GM19463 (cell line): Measurements from ENCODE around the gene DGCR8.
A peak's percentile ranks its signal among the peaks of the same experiment; 100 is the strongest.

Source experiments
- ATAC-seq: cut with Tn5 transposase; IDR thresholded peaks from one replicate; pipeline ENCODE4 v1.9.1; 2021; ENCODE audit warnings: mild to moderate bottlenecking, moderate library complexity; ENCODE audit not compliant: unreplicated experiment

The DGCR8 gene

DNA sequence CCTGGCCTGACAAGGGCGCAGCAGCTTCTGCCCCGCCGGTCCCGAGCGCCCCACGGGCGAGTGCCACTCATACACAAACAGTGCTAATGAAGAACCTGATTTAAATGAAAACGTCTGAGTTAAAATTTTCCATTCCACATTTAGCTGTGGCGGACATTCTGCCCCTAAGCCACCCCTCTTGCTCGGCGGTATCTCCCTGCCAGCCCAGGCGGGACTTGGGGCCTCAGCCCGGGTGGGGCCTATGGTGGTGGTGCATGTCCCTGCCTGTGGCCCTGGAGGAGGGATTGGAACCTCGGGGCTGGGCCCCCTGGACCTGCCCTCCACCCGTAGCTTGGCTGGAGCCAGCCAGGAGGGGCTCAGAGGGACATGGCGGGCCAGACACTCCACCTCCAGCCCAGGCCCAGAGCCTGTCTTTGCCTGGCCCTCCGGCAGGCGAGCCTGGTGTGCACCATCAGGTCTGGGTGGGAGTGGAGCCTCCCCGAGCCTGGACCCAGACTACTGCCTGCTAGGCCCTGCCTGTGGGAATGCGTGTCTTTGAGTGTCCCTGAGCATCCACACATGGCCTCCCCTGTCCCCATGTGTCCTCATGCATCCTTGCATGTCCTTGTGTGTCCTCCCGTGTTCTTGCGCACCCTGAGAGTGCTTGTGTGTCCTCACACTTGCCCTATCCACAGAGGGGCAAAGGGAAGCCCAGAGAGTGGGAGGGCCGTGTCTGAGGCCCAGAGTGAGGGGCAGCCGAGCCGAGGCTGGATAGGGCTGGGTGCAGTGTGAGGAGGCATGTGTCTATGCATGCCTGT, 56.0 kb downstream of the DGCR8 start:
- ATAC-seq: no peak

DNA sequence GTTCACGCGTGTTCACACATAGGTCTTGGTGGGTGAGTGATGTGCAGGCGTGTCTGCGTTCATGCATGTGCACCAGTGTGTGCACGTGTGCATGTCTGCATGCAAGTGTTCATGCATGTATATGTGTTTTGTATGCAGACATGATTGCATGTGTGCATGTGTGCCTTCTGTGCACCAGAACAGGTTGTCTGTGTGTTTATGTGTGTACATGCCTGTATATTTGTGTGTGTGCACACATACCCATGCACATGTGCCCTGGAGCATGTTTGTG, 56.5 kb downstream of the DGCR8 start:
- ATAC-seq: no peak

DNA sequence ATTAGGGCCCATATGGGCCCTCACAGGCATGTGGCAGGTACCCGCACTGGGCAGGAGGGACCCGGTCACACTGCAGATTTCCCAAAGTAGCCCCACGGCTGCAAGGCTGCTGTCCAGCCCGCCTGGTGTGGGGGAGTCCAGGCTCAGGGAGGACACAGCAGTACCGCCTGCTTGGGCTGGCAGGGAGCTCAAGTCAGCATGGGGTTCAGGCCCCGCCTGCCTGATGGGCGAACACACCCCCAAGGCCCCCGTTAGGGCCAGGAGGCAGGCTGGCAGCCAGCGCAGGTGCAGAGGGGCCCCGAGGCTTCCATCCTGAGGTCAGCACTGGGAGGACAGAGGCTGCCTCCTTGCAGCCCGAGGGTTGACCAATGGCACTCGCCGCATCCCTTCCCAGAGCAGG, 57.1 kb downstream of the DGCR8 start:
- ATAC-seq: no peak

DNA sequence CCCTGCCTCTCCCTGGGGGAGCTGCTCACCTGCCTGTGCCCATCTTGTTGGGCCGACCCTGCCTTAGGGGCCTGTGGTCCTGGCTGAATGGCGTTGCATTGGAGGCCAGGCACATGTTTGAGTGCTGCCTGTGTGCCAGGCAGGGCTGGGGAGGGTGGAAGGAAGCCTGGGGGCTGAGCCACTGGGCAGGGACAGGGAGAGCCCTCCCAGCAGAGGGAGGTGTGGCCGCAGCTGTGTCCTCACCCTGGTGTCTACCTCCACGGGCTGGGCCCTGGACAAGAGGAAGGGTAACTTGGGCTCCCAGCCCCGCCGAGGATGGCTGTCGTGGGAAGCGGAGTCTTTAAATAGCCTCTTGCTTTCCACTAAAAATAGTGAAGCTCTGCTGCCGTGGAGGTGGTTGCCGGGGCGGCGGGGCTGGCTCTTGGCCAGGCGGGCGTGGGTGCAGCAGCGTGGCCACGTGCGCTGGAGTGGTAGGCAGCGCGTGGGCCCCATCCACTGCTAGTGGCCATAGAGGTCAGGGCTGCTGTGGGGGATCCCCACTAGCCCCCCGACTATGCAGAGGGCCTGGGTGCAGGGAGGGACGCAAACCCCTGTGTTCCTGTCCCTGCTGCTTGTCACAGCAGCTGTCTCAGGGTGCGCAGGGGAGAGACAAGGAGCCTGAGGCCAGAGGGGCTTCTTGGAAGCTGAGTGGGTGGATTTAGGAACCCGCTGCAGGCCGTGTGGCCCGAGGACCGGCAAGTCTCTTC, 57.8 kb downstream of the DGCR8 start:
- ATAC-seq: no peak

DNA sequence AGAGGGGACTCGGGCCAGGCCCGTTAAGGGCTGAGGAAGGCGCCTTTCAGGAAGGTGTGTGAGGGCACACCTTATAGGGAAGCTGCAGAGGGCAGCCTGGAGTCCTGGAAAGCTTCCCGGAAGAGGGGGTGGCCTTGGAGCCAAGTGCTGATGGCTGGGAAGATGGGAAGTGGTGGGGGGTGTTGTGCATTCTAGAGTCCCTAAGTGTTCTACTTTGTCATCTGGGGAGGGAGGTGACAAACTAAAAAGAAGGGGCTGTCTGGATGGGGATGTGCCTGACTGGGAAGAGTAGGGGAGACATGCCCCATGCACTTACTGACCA, 58.3 kb downstream of the DGCR8 start:
- ATAC-seq: no peak

DNA sequence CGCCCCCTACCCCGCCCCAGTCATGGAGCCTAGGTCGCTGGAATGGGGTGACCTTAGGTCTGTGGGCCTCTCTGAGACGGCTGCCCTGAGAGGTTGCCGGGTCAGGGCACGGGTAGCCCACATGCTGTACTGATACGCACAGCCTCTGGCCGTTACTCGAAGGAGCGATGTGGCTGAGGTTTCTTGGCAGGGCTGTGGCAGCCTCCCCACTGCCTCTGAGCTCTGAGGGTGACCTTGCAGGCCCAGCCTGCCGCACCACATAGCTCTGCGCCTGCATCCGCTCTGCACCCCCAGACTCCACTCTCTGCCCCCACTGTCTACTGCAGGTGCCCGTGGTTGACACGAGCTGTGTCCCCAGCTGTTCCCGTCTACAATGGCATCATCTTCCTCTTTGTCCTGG, 58.8 kb downstream of the DGCR8 start:
- no peak for ATAC-seq

DNA sequence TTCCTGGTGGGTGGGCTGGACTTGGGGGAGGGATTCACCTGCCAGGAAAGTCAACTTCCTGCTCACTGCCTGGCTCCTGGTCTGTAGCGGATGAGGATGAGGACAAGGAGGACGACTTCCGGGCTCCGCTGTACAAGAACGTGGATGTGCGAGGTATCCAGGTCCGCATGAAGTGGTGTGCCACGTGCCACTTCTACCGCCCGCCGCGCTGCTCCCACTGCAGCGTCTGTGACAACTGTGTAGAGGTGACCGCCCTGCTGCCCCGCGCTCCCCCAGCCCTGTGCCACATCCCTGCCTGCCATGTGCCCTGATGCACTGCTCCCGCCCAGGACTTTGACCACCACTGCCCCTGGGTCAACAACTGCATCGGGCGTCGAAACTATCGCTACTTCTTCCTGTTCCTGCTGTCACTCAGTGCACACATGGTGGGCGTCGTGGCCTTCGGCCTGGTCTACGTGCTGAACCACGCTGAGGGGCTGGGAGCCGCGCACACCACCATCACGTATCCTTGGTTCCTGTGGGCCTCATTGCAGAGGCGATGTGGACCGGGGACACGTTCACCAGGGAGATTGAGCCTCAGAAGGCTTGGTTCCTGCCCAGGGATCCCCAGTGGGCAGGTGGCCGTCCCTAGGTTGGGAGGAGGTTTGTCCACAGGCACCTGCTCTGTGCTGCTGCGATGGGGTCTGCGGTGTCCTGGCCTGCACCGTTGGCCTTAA, 59.5 kb downstream of the DGCR8 start:
- no peak for ATAC-seq

DNA sequence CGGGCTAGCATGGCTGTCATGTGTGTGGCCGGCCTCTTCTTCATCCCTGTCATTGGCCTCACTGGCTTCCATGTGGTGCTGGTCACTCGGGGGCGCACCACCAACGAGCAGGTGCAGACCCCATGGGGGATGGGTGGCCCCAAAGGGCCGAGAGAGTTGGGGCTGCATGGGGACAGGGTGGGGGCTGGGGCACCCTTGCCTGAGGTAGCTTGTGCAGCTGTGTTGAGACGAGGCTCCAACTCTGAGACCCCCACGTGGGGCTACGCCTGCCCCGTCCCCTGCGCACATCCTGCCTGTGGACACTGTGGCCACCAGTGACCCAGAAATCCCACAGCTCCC, 60.0 kb downstream of the DGCR8 start:
- no peak for ATAC-seq

DNA sequence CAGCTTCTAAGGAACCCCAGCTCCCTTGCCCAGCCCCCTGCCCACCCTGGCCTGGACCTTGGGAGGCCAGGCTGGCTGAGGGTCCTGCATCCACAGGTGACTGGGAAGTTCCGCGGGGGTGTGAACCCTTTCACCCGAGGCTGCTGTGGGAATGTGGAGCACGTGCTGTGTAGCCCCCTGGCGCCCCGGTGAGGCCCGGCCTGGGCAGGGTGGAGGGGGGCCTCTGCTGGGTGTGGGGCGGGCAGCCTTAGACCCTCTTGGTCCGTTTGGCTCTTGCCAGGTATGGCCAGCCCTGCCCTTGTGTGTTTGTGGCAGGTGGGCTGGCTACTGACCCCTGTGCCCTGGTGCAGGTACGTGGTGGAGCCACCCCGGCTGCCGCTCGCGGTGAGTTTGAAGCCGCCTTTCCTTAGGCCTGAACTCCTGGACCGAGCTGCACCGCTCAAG, 60.5 kb downstream of the DGCR8 start:
- no peak for ATAC-seq

DNA sequence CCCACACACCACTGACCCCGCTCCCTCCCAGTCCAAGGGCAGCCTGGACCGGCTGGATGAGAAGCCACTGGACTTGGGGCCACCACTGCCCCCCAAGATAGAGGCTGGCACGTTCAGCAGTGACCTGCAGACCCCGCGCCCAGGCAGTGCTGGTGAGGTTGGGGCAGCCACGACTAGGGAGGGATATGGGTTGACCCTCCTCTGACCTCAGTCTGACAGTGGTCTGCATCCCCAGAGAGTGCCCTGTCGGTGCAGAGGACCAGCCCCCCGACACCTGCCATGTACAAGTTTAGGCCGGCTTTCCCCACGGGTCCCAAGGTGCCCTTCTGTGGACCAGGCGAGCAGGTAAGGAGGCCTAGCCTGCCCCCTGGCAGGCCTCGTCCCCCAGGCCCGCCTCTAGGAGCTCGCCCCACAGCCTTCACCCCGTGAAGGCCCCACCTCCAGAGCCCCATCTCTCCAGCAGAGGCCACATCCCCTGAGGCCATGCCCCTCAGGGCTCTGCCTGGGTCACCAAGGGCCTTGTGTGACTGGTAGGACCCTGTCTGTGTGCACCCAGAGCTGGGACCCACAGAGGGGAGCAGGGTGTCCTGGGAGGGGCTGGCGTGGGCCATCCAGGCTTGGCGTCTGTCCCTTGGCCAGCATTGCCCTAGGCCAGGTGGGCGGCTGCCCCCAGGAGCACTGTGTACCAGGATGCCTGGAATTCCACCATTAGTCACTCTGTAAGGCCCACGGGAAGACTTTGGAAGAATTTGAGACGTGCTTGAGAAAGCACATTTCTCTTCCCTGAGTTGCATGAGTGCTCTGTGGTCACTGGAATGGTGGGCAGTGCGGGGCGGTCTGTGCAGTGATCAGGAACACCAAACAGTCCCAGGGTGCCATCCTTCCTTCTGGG, 61.4 kb downstream of the DGCR8 start:
- ATAC-seq: no peak

DNA sequence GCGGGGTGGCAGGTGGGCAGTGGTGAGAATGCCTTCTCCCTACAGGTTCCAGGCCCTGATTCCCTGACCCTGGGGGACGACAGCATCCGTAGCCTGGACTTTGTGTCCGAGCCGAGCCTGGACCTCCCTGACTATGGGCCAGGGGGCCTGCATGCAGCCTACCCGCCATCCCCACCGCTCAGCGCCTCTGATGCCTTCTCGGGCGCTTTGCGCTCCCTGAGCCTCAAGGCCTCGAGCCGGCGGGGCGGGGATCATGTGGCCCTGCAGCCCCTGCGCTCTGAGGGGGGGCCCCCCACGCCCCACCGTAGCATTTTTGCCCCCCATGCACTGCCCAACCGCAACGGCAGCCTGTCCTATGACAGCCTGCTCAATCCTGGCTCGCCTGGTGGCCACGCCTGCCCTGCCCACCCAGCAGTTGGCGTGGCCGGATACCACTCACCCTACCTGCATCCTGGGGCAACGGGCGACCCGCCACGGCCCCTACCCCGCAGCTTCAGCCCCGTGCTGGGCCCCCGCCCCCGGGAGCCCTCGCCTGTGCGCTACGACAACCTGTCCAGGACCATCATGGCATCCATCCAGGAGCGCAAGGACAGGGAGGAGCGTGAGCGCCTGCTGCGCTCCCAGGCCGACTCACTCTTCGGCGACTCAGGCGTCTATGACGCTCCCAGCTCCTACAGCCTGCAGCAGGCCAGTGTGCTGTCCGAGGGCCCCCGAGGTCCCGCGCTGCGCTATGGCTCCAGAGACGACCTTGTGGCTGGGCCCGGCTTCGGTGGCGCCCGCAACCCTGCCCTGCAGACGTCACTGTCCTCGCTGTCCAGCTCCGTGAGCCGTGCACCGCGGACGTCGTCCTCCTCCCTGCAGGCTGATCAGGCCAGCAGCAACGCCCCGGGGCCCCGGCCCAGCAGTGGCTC, 62.9 kb downstream of the DGCR8 start:
- no peak for ATAC-seq

DNA sequence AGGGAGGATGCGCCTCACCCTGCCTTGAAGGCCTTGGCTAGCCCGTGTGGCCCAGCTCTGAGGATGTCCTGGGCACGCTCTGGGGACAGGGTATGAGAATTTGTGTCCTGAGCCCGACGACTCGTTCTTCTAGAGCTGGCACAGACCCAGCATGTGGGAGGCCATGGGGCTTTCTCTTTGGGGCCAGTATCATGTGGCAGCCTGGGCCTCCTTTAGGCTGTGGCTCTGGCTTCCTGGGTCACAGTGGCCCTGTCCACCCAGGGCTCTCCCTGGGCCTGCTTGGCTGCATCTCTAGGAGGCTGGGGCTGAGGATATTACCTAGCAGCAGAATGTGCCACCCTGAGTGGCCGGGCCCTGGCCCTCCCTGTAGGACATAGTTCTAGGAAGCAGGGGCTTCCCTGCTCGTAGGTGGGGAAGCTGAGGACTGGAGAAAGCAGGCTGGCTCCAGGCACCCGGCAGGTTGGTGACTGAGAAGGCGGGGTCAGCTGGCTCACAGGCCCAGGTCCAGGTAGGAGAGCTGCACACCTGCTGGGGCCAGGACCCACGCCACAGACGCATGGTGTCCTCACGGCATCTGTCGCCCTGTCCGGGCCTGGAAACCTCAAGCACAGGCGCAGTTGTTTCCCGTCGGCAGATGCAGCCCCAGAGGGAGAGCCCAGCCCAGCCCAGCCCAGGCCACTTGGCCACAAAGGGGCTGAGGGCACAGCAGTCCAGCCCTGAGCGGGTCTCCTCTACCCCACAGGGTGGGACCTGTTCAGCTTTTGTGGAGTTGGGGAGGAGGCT, 64.0 kb downstream of the DGCR8 start:
- ATAC-seq: no peak

DNA sequence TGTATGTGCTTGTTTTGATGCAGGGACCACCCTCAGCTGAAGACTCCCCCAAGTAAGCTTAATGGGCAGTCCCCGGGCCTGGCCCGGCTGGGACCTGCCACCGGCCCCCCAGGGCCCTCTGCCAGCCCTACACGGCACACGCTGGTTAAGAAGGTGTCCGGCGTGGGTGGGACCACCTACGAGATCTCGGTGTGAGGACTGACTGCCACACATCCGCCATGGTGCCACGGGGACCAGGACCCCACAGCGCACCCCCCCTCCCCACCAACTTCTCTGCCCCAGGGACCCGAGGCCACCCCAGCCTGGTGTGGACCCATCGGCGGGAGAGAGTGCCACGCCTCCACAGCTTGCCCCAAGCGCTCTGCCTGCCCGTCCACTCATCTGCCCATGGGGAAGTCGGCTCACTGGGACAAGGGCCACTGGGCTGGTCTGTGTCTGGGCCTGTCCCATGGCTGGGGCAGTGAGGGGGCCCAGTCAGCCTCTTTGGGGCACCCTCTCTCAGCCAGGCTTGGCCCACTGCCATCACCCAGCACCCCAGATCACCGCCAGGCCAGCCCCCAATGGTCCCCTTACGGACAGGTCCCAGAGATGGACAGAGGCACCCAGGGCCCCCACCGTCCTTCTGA, 65.3 kb downstream of the DGCR8 start:
- ATAC-seq: no peak

DNA sequence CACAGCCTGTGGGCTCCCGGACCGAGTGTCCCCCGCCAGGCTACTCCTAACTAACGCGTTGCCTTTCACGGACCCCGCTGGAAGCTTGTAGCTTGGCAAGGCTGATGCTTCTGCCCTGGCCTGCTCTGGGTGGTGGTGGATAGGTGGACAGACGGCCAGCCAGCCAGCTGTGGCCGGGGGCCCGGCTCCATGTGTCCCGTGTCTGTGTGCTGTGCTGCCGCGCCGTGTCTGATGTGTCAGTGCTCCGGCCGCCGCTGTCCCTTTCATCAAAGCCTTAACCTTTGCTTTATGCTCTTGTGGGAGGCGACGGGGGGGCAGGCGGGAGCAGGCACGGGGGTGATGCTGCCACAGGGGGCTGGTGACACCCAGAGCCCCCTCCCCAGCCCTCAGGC, 65.8 kb downstream of the DGCR8 start:
- ATAC-seq: no peak

DNA sequence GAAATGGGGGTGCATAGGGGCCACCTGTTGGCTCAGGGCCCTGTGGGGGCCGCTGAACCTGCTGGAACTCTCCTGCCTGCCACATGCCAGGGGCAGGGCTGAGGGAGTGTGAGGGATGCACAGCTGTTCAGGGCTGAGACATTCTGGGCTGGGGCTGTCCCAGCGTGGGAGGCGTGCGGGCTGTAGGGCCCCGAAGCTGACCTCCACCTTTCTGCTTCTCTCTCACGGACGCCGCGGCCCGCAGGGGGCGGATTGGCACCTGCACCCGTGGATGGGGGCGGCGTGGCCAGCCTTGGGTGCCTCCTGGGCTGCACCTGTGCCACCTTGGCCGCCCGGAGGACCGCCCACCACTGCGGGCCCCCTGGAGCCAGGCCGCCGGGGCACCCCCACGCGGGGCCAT, 66.7 kb downstream of the DGCR8 start:
- peak; percentile 71 for ATAC-seq

DNA sequence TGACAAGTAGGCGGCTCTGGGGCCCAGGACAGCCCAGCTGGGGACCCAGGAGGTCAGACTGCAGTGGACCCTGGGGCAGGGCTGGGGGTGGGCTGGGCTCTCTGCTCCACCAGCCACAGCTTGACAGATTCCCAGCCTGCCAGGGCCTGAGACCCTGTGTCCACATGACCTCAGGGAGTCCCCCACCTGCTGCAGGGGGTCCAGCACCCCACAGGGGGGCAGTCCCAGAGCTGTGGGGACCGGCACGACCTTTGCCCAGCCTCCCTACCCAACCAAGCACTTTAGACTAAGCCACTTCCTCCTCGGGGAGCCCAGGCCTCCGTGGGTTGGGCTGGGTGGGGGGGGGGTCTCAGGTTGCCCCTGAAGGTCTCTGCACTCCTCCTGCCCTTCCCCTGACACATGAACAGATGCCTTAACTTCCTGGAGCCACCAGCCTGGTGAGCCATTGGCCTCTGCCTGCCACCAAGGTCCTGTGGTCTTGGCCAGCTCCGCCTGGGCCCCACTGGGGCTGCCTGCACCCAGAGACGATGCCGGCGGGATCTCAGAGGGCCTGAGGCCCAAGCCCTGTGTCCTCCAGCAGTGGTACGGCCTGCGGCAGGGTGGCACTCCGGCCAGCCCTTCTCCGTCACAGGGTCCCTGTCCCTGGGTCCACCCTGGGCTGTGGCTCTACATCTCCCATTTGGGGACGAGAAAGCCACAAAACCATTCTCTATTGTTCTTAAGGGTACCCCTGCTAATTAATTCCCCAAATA, 67.4 kb downstream of the DGCR8 start:
- ATAC-seq: no peak

DNA sequence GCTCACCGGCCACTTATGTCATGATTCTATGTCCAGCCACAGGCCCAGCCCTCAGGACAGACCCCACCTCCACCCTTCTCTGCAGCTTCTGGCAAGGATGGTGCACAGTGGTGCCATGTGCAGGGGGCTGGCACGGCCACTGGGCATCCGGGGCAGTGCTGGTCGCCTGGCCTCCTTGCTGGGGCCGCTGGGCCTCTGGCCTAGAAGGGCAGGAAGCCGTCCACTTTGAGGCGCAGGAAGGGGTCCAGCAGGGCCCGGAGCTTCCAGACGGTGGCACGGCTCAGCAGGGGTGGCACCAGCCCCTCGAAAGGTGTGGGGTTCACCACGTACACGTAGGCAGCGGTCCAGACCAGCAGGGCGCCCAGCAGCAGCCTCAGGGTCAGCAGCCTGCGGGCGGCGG, 68.4 kb downstream of the DGCR8 start:
- no peak for ATAC-seq
